ENCODE results near the gene HS6ST3. TPM values are rescaled to one million over a fixed set of nuclear protein-coding genes. Genes with fewer than 3 reads are reported as not detected.

Gene HS6ST3
- total and polyA plus RNA-seq, 2 donors from 2014 or later = 0.47 to 1.2 TPM

DNA sequence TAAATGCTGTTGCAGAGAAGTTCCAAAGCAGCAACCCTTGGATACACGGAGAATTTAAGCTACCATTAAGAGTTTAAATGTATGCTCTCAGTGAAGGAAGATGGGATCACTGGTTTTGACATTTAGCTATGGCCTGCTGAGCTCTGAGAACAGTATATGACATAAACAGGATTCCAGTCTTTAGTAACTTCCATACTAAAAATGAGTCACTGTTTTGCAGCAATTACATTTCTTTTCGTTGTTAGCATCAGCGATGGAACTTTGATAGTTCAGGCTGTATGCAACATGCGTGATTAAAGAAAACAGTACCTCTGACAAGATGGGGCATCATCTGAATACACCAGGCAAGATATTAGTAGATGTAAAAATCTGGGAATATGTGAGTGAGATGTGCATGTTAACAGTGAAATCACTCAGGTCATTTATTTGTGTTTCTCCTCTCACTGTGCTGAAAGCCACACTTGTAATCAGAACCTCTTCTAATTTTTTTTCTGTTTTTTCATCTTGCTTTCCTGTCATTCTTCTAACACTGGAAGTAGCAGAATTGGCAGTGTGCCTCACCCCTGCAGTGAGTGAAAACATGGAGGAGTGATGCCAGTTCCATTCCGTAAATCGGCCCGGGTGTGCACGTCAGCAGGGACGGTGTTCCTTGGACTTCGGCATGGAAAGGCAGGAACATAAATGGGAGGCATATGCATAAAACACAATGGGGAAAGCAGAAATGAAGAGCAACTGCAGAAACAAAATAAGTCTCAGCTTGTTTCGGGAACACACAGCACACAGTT is 542.8 kb downstream of the HS6ST3 start:
- Histone ChIP-seq H3K4me3 (ENCODE audit: low read length in 3 of 3) (no peak overlapping the region), H3K4me1 (ENCODE audit: control insufficient read depth in 2 of 3, insufficient read depth in 2 of 3, low read depth in 1 of 3, low read length in 3 of 3) (no peaks in the 10 kb centered on the region), H3K9ac (ENCODE audit: low read length in 3 of 3) (no peak overlapping the region), H3K36me3 (ENCODE audit: control insufficient read depth in 2 of 3, insufficient read depth in 3 of 3, low read length in 3 of 3) (no peaks in the 10 kb centered on the region), H3K9me3 (ENCODE audit: control insufficient read depth in 2 of 3, insufficient read depth in 1 of 3, low read length in 3 of 3) (no peaks in the 10 kb centered on the region), H3K27ac (ENCODE audit: low read depth in 2 of 2, low read length in 2 of 2) (no peak overlapping the region), H3K27me3 (ENCODE audit: control insufficient read depth, insufficient read depth, low read length) (no peaks in the 10 kb centered on the region)
- TF ChIP-seq, protein P1, sequence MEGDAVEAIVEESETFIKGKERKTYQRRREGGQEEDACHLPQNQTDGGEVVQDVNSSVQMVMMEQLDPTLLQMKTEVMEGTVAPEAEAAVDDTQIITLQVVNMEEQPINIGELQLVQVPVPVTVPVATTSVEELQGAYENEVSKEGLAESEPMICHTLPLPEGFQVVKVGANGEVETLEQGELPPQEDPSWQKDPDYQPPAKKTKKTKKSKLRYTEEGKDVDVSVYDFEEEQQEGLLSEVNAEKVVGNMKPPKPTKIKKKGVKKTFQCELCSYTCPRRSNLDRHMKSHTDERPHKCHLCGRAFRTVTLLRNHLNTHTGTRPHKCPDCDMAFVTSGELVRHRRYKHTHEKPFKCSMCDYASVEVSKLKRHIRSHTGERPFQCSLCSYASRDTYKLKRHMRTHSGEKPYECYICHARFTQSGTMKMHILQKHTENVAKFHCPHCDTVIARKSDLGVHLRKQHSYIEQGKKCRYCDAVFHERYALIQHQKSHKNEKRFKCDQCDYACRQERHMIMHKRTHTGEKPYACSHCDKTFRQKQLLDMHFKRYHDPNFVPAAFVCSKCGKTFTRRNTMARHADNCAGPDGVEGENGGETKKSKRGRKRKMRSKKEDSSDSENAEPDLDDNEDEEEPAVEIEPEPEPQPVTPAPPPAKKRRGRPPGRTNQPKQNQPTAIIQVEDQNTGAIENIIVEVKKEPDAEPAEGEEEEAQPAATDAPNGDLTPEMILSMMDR (IDR thresholded peaks at IDR 0.05; ENCODE audit: borderline replicate concordance, extremely low read depth, insufficient read depth) = no peak
- DNase-seq = no peak
- no peak for FAIRE-seq
- intact Hi-C loops (cut with DNase I) = no loop called here

DNA sequence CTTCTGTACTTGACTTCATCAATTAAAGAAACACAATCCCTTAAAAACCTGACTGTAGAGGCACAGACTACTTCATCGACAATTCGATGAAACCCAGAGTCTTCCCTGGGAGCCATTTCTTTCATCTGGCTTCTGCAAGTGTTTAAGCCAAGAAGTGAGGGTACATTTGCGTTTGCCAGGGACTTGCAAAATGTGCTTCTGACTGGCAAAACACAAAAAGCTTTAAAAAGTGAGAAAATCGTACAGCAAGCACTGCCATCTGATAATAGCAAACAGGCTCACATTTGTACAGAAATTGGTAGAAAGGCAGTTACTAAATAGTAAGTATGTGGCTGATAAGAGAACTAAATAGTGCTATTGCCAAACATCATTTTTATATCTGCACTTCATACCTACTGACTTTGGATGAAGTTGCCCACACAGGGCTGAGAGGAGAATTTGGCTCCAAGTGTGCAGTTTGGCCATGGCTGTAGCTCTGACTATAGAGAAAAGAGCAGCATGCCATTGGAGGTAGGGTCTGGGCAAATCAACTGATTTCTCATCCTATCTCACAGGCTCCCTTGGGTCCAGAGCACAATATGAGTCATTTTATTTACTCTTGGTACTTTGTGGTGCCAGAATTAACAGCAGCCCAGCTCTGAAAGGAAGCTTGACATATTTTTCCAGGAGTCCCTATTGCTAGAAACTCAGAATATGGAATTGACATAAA is 546.2 kb downstream of the HS6ST3 start:
- DNase-seq = no peak

DNA sequence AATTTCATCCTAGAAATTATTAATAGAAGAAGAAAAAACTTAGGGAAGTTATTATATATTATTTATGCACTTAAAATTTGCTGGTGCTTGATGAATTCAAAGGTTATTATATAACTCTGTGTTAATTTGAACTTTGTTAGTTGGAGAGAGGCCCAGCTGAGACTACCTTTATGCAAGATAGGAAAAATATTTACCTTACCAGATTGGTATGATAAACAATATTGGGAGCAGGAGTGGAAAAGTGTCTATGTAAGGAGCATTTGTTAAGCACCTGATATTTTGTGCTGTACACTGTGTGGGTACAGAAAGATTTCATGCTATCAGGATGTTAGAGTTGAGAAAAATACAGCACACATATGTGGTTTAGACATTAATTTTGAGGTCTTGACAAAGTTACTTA is 547.1 kb downstream of the HS6ST3 start:
- TF ChIP-seq, protein P1 (IDR thresholded peaks at IDR 0.05; ENCODE audit: borderline replicate concordance, extremely low read depth, insufficient read depth) = no peak
- intact Hi-C loops (cut with DNase I) = no loop called here
- DNase-seq (no peak), FAIRE-seq (no peak)
- H3K9ac ChIP-seq (ENCODE audit: low read length in 3 of 3) = no peak overlapping the region
- no peaks in the 10 kb centered on the region for H3K27me3 ChIP-seq (ENCODE audit: control insufficient read depth, insufficient read depth, low read length)
- no peak overlapping the region for H3K27ac ChIP-seq (ENCODE audit: low read depth in 2 of 2, low read length in 2 of 2)
- H3K4me1 ChIP-seq (ENCODE audit: control insufficient read depth in 2 of 3, insufficient read depth in 2 of 3, low read depth in 1 of 3, low read length in 3 of 3) = no peaks in the 10 kb centered on the region
- no peaks in the 10 kb centered on the region for H3K36me3 ChIP-seq (ENCODE audit: control insufficient read depth in 2 of 3, insufficient read depth in 3 of 3, low read length in 3 of 3)
- no peak overlapping the region for H3K4me3 ChIP-seq (ENCODE audit: low read length in 3 of 3)
- H3K9me3 ChIP-seq (ENCODE audit: control insufficient read depth in 2 of 3, insufficient read depth in 1 of 3, low read length in 3 of 3) = no peaks in the 10 kb centered on the region

More for the DNA sequence above, 546.2 kb downstream of the HS6ST3 start:
- no peak overlapping the region for H3K27ac ChIP-seq (ENCODE audit: low read depth in 2 of 2, low read length in 2 of 2)
- no peaks in the 10 kb centered on the region for H3K4me1 ChIP-seq (ENCODE audit: control insufficient read depth in 2 of 3, insufficient read depth in 2 of 3, low read depth in 1 of 3, low read length in 3 of 3)
- FAIRE-seq = no peak
- H3K9ac ChIP-seq (ENCODE audit: low read length in 3 of 3) = no peak overlapping the region
- intact Hi-C loops (cut with DNase I) = no loop called here
- H3K36me3 ChIP-seq (ENCODE audit: control insufficient read depth in 2 of 3, insufficient read depth in 3 of 3, low read length in 3 of 3) = no peaks in the 10 kb centered on the region
- no peak overlapping the region for H3K4me3 ChIP-seq (ENCODE audit: low read length in 3 of 3)
- no peaks in the 10 kb centered on the region for H3K27me3 ChIP-seq (ENCODE audit: control insufficient read depth, insufficient read depth, low read length)
- TF ChIP-seq, protein P1 (IDR thresholded peaks at IDR 0.05; ENCODE audit: borderline replicate concordance, extremely low read depth, insufficient read depth) = no peak
- H3K9me3 ChIP-seq (ENCODE audit: control insufficient read depth in 2 of 3, insufficient read depth in 1 of 3, low read length in 3 of 3) = no peaks in the 10 kb centered on the region
